HepG2 (cell line): Measurements from ENCODE around the gene HNRNPUL1.

Source experiments
- CBX5 ChIP-seq: sonication (generic); formaldehyde crosslinking; IDR thresholded peaks from 2 replicates; pipeline ENCODE4 v1.4.0; 2020; ENCODE audit warnings: missing genetic modification reagents, borderline replicate concordance
- MAX ChIP-seq: IDR thresholded peaks from 2 replicates; pipeline ENCODE4 v1.6.1; 2012; ENCODE audit warnings: inconsistent platforms
- NPAS2 ChIP-seq: sonication (generic); formaldehyde crosslinking; IDR thresholded peaks from 2 replicates; pipeline ENCODE4 v1.8.0; 2022; ENCODE audit warnings: mild to moderate bottlenecking, missing genetic modification reagents, borderline replicate concordance
- POLR2A ChIP-seq, 2 experiments: IDR thresholded peaks; 2 replicates each; pipeline ENCODE4 v1.6.1; 2011; ENCODE audit warnings: low read depth in 2 of 2, low read length in 2 of 2, mild to moderate bottlenecking in 1 of 2, moderate library complexity in 1 of 2; ENCODE audit not compliant: insufficient read depth in 1 of 2
- POLR2AphosphoS5 ChIP-seq: IDR thresholded peaks from 2 replicates; pipeline ENCODE4 v1.6.1; 2012; ENCODE audit warnings: low read depth, low read length
- PRDM15 ChIP-seq: sonication (generic); formaldehyde crosslinking; IDR thresholded peaks from 2 replicates; pipeline ENCODE4 v1.4.0; 2020; ENCODE audit warnings: missing genetic modification reagents
- RELA ChIP-seq: sonication (generic); formaldehyde crosslinking; IDR thresholded peaks from 2 replicates; pipeline ENCODE4 v1.4.0; 2020; ENCODE audit warnings: missing genetic modification reagents
- RFX5 ChIP-seq: IDR thresholded peaks from 2 replicates; pipeline ENCODE4 v1.6.1; 2011; ENCODE audit warnings: low read depth, low read length, improper control_type of control experiment
- RNF2 ChIP-seq: fragments of 450-650 bp; conservative IDR thresholded peaks from 2 replicates; pipeline ENCODE4 v1.6.1; 2016; ENCODE audit warnings: low read depth
- ZKSCAN8 ChIP-seq: IDR thresholded peaks from 2 replicates; pipeline ENCODE4 v1.6.1; 2016; ENCODE audit warnings: borderline replicate concordance, missing genetic modification reagents, missing compliant biosample characterization
- ZNF205 ChIP-seq: IDR thresholded peaks from 2 replicates; pipeline ENCODE4 v1.6.1; 2018; ENCODE audit warnings: missing biosample characterization, missing genetic modification reagents
- ZNF256 ChIP-seq: sonication (generic); formaldehyde crosslinking; conservative IDR thresholded peaks from 2 replicates; pipeline ENCODE4 v1.4.0; 2020; ENCODE audit warnings: missing genetic modification reagents
- ZNF362 ChIP-seq: sonication (generic); formaldehyde crosslinking; IDR thresholded peaks from 2 replicates; pipeline ENCODE4 v1.4.0; 2020; ENCODE audit warnings: missing genetic modification reagents, mild to moderate bottlenecking, borderline replicate concordance
- ZNF746 ChIP-seq: sonication (generic); formaldehyde crosslinking; IDR thresholded peaks from 2 replicates; pipeline ENCODE4 v1.8.0; 2022; ENCODE audit warnings: mild to moderate bottlenecking, missing genetic modification reagents

- TF ChIP-seq ZNF256 (CRISPR knock-in tag) (no peak), ZNF746 (CRISPR knock-in tag) (no peak), MAX (no peak), RNF2 (no peak), CBX5 (CRISPR knock-in tag) (no peak), ZNF362 (CRISPR knock-in tag) (no peak), ZNF205 (CRISPR knock-in tag) (no peak), PRDM15 (CRISPR knock-in tag) (no peak), RELA (CRISPR knock-in tag) (no peak), ZKSCAN8 (CRISPR knock-in tag) (no peak), NPAS2 (CRISPR knock-in tag) (no peak), POLR2AphosphoS5 (no peak), POLR2A (IDR thresholded peaks at IDR 0.05; ENCODE audit: insufficient read depth in 1 of 2, low read depth in 2 of 2, low read length in 2 of 2) (no peak), RFX5 (no peak)
Observed at GRCh38 chr19:41354343-41354953, 90.3 kb downstream of the HNRNPUL1 start.
